Lower lobe of right lung (tissue), 2 donors: ENCODE measurements around the gene DBP. TPM values are rescaled to one million over a fixed set of nuclear protein-coding genes. Genes with fewer than 3 reads are reported as not detected.
"Not testable (repeated sequence)": the region's sequence is repeated elsewhere in the genome, so short reads cannot be mapped to it uniquely, and the experiment has no call there.

Experiments
- ATAC-seq, 2 donors: fragments of 200-7000 bp; cut with Tn5 transposase; one replicate each; pipeline ENCODE4 v1.9.1; 2020 to 2022; ENCODE audit warnings: mild to moderate bottlenecking in 2 of 2, moderate library complexity in 2 of 2
- DNase-seq: peaks from one replicate; pipeline ENCODE4 v3.0.0-alpha.2; 2020
- H3K27ac ChIP-seq: fragments of 200-600 bp; one replicate; pipeline ENCODE4 v1.8.0; 2022
- H3K27me3 ChIP-seq: fragments of 200-600 bp; one replicate; pipeline ENCODE4 v1.8.0; 2022; ENCODE audit warnings: low read depth
- H3K36me3 ChIP-seq: fragments of 200-600 bp; one replicate; pipeline ENCODE4 v1.8.0; 2022; ENCODE audit warnings: mild to moderate bottlenecking
- H3K4me1 ChIP-seq: fragments of 200-600 bp; one replicate; pipeline ENCODE4 v1.8.0; 2022
- H3K4me3 ChIP-seq: fragments of 200-600 bp; one replicate; pipeline ENCODE4 v1.8.0; 2022; ENCODE audit warnings: mild to moderate bottlenecking
- H3K9me3 ChIP-seq: fragments of 200-600 bp; one replicate; pipeline ENCODE4 v1.8.0; 2022
- intact Hi-C: fragments of 100-400 bp; cut with DNase I; formaldehyde crosslinking; loops from one replicate; pipeline ENCODE4 v1.11.0; 2022
- total RNA-seq: library from RNA; stranded (reverse); fragmentation: NEBNext Ultra II Directional; extraction: Animal tissue kit (Norgen Biotek cat#: 25700); gene quantifications from one replicate; pipeline ENCODE4 v1.2.1, GENCODE V29; 2021
- TF ChIP-seq, protein P1 (sequence below): fragments of 200-600 bp; IDR thresholded peaks from one replicate; pipeline ENCODE4 v1.8.0; 2022; ENCODE audit warnings: antibody characterized with exemption, mild to moderate bottlenecking
- donor health status: DM: no; HTN: yes; CAD: no; lungs with severe emphysema.

The DBP gene
- total RNA-seq, 1 donor from 2014 or later = 17.7 TPM

DNA sequence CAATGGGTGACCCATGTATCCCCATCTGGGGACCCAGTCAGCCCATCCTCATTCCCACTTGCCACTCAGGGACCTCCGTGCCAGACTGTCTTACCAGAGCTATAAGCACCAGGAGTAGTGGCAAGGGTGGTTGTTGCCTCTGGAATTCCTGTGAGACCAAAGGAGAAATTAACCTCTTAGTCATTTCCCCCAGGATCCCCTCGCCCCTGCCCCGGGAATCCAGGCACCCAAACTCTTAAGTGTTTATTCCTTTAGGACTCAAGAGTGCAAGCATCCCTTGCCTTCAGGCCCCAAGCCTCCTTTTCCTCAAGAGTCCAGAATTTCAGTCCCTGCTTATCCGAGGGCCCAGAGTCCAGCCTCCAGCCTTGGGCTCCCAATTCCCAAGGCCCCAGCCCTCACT is 26.5 kb upstream of the DBP start:
- intact Hi-C loops = no loop called here
- Histone ChIP-seq H3K4me1 (peaks cover 13% of the 10 kb centered on the region), H3K4me3 (no peak overlapping the region), H3K27me3 (no peaks in the 10 kb centered on the region), H3K36me3 (no peaks in the 10 kb centered on the region), H3K9me3 (no peaks in the 10 kb centered on the region), H3K27ac (no peak overlapping the region)
- TF ChIP-seq, protein P1, sequence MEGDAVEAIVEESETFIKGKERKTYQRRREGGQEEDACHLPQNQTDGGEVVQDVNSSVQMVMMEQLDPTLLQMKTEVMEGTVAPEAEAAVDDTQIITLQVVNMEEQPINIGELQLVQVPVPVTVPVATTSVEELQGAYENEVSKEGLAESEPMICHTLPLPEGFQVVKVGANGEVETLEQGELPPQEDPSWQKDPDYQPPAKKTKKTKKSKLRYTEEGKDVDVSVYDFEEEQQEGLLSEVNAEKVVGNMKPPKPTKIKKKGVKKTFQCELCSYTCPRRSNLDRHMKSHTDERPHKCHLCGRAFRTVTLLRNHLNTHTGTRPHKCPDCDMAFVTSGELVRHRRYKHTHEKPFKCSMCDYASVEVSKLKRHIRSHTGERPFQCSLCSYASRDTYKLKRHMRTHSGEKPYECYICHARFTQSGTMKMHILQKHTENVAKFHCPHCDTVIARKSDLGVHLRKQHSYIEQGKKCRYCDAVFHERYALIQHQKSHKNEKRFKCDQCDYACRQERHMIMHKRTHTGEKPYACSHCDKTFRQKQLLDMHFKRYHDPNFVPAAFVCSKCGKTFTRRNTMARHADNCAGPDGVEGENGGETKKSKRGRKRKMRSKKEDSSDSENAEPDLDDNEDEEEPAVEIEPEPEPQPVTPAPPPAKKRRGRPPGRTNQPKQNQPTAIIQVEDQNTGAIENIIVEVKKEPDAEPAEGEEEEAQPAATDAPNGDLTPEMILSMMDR = no peak
- ATAC-seq (no peak), DNase-seq (no peak)

DNA sequence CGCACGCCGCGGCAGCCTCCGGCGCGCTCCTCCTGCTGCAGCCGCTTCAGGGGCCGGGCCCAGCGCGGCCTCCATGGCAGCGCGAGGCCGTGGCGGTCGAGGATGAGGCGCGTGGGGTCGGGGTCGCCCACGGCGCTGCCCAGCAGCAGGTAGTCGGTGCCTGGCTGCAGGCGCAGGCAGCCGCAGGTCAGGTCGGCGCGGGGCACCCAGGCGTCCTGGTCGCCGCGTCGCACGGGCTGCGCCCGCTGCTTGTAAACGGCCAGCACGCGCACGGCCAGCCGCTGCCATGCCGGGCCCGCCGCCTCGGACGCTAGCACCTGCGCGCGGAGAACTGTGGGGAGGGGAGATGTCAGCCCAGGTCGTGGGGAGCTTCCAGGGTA is 24.5 kb upstream of the DBP start:
- intact Hi-C loops = no loop called here
- TF ChIP-seq, protein P1 = no peak
- Histone ChIP-seq H3K27me3 (no peaks in the 10 kb centered on the region), H3K9me3 (no peaks in the 10 kb centered on the region), H3K4me3 (no peak overlapping the region), H3K4me1 (peaks cover 13% of the 10 kb centered on the region), H3K36me3 (no peaks in the 10 kb centered on the region), H3K27ac (peak overlapping the region; percentile 61)
- ATAC-seq = no peak
- DNase-seq = no peak

DNA sequence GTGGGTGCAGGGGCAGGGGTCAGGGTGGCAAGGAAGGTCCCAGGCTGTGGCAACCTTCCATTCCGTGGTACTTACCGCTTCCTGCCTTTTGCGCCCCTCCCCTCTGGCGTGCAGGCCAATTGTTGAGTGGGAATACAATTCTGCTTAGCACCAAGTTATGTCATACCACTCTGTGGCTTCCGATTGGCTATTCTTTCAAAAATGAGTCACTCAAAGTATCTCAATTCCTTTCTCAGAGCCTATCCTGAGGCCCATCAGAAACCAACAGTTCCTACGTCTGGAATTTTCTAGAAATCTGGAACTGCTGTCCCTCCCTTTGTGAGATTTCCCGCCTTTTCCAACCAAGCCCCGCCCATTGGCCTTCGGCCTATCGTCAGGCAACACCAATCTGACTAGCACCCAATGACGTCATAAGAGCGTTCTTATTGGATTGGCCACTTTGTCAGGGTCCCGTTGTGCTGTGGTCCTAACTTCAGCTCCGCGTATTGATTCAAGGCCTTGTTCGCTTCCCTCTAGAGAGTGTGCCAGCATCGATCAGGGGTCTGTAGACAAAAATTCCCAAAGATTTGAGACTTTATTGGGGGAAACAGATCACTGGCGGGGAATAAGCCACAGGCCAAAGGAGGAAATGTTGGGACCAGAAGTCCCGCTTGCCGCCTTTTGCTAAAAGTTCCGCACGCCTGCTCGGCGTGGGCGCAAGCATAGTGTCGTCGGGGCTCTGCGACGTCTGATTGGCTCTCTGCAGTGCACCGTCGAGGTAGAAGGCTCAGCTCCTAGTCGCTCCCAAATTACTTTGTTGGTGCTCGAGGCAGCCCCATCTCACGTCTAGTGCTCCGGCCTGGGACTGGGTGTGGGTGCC is 23.9 kb upstream of the DBP start:
- Histone ChIP-seq H3K27me3 (no peaks in the 10 kb centered on the region), H3K4me1 (peaks cover 13% of the 10 kb centered on the region), H3K4me3 (peak overlapping the region; percentile 10), H3K27ac (peak overlapping the region; percentile 61), H3K36me3 (no peaks in the 10 kb centered on the region), H3K9me3 (no peaks in the 10 kb centered on the region)
- TF ChIP-seq, protein P1 = no peak
- intact Hi-C loops = no loop called here
- DNase-seq (peak; percentile 90), ATAC-seq (peak; percentile 91 to 94)

DNA sequence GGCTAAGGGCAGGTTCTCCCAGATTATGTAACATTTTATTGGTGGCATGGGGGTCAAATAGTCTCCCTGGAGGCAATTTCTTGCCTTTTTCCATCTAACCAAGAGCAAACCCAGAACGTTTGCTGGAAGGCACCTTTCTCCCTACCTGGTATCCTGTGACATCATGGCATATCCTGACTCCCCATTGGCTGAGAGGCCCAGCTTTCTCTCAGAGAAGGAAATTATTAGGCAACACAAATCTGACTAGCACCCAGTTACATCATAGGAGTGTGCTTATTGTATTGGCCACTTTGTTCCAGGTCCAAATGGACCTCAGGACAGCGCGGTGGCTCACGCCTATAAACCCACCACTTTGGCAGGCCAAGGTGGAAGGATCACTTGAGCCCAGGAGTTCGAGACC is 22.6 kb upstream of the DBP start:
- Histone ChIP-seq H3K27me3 (no peaks in the 10 kb centered on the region), H3K9me3 (no peaks in the 10 kb centered on the region), H3K27ac (no peak overlapping the region), H3K4me1 (peaks cover 13% of the 10 kb centered on the region), H3K36me3 (no peaks in the 10 kb centered on the region), H3K4me3 (no peak overlapping the region)
- DNase-seq (peak; percentile 57), ATAC-seq (peak; percentile 76 to 89)
- intact Hi-C loops = no loop called here
- TF ChIP-seq, protein P1 = no peak

DNA sequence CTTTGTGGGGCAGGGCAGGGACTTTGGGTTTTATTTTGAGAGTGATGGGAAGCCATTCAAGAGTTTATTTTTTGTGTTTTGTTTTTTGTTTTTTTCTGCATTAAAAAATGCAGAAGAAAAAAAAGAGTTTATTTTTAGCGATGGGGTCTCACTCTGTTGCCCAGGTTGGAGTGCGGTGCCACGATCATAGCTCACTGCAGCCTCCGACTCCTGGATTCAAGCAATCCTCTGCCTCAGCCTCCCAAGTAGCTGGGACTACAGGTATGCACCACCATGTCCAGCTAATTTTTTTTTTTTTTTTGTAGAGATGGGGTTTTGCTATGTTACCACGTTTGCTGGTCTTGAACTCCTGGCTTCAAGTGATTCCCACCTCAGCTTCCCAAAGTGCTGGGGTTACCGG is 21.3 kb upstream of the DBP start:
- H3K4me1 ChIP-seq = peaks cover 13% of the 10 kb centered on the region
- no peak overlapping the region for H3K27ac ChIP-seq
- intact Hi-C loops = no loop called here
- no peaks in the 10 kb centered on the region for H3K9me3 ChIP-seq
- H3K36me3 ChIP-seq = no peaks in the 10 kb centered on the region
- no peak overlapping the region for H3K4me3 ChIP-seq
- TF ChIP-seq, protein P1 = no peak
- ATAC-seq (no peak), DNase-seq (no peak)
- H3K27me3 ChIP-seq = no peaks in the 10 kb centered on the region

DNA sequence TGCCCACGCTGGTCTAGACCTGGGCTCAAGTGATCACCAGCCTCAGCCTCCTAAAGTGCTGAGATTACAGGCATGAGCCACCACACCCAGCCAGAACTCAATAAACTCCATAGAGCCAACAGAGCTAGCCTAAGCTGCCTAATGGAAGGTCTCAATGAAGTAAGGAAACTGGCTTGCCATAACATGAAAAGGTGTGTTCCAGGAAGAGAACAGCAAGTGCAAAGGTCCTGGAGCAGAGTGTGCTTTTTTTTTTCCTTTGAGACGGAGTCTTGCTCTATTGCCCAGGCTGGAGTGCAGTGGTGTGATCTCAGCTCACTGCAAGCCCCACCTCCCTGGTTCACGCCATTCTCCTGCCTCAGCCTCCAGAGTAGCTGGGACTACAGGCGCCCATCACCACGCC is 20.6 kb upstream of the DBP start:
- H3K4me3 ChIP-seq, DNase-seq, intact Hi-C loops, H3K27me3 ChIP-seq, ATAC-seq, H3K27ac ChIP-seq, H3K9me3 ChIP-seq, H3K36me3 ChIP-seq: not testable (repeated sequence)
- H3K4me1 ChIP-seq = peaks cover 13% of the 10 kb centered on the region
